ENCODE results near the gene TMEM121B. TPM values are rescaled to one million over a fixed set of nuclear protein-coding genes. Genes with fewer than 3 reads are reported as not detected.
"Not testable (repeated sequence)": the region's sequence is repeated elsewhere in the genome, so short reads cannot be mapped to it uniquely, and the experiment has no call there.

The TMEM121B gene
- total RNA-seq = 2.2 TPM
- long read RNA-seq, full-length matches to known transcripts = 3 of 3 reads
- long read RNA-seq, partial matches to known transcripts = 0 of 3 reads
- long read RNA-seq, other reads (novel, unspliced or antisense) = 0 of 3 reads

DNA sequence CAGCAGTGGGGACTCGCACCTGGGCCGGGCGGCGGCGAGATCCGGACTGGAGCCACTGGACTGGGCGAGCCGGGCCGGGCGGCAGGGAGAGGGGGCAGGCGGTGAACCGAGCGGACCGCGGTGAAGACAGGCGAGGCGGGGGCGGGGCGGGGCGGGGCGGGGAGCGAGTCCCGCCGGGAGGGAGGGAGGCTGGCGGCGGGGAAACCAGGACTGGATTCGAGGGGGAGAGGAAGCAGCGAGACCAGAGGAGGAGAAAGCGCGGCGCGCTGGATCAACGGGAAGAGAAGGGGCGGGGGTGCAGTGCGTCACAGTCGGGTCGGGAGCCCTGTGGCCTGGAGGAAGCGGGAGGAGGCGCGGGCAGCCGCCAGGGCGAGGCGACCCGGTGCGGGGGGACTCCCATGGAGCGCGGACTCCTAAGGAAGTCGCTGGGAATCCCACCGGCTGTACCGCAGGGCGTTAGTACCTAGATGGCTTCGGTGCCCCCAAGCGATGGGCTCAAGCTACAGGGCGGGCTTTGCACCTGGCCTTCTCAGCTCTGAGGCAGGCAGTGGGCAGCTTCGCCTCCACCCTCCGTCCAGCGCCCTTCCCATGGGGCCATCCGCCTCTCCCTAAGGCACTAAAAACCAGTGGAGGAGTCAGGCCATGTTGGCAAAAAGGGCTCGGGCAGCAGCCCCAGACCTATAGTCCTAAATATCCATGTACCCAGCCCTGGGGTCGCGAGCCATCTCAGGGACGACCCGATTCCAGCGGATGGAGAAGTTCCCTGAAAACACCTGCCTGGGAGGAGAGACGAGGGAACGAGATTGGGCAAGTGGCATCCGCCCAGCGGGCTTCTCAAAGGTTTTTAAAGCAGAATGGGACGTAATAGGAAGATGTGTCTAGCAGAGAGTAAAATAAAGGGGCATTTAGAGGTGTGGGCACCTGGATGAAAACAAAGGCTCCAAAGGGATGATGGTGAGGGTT is at the start of gene TMEM121B:
TMEM121B (minus strand) TSS at position 128 of the 963 bp plus-strand sequence. CDS start 233 bp downstream, outside the sequence.
- peak; percentile 79 for ATAC-seq
- peak; percentile 91 for DNase-seq (ENCODE audit: missing footprints)
- intact Hi-C loops (cut with DNase I) = loop anchor here (1.0 to 5.0 kb wide), 3 partner anchors 34 to 50 kb away; partner anchors contain the start of gene HDHD5

- peak; percentile 79 for DNase-seq (ENCODE audit: missing footprints)
- intact Hi-C loops (cut with DNase I) = loop anchor here (5.0 kb wide), 1 partner anchor 35 kb away; no protein-coding TSS in a partner anchor
- ATAC-seq = peak; percentile 48
These were observed 46.3 kb upstream of the TMEM121B start for GRCh38 chr22:17167486-17167885.

GRCh38 chr22:17164392-17165024 is 43.3 kb upstream of the TMEM121B start:
- DNase-seq (ENCODE audit: missing footprints) (no peak), ATAC-seq (no peak)
- intact Hi-C loops (cut with DNase I) = loop anchor here (5.0 kb wide), 1 partner anchor 32 kb away; no protein-coding TSS in a partner anchor

DNA sequence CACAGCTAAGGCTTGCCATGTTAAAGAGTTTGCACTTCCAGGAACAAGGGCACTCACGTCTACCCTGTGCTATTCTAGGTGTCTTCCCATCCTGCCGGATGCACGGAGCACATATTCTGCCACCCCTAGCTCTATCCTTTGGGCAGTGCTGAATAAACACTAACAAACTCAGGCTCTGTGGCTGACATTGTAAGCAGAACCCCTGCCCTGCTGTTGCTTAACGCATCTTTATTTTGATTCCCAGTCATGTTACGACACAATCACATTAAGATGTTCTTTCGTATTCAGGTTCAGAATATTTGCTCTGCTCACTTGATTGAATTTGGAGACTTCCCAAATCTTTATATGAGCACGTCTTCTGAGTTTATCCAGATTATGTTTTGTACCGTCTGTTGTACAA is 41.6 kb upstream of the TMEM121B start:
- no peak for ATAC-seq
- no peak for DNase-seq (ENCODE audit: missing footprints)
- intact Hi-C loops (cut with DNase I) = no loop called here

GRCh38 chr22:17161991-17162390 is 40.8 kb upstream of the TMEM121B start:
- no peak for DNase-seq (ENCODE audit: missing footprints)
- no peak for ATAC-seq
- intact Hi-C loops (cut with DNase I) = no loop called here

DNA sequence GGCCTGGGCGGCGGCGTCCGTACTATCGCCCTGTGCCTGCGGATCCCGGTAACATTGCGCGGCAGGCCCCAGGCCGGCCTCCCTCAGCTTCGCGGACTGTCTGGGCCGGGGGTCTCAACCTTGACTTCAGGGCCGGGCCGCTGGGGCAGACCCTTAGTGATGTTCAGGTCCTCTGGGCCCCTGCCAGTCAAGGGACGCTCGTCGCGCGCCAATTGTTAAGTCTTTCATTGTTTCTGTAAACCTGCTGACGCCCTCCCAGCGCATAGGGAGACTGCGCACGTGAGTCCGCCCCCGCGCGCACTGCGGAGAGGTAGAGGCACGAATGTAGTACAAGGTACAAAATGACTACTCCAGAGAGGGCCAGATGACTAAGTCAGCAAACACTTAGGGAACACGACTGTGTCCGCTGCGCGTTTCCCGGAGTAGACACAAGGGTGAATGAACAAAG is 38.4 kb upstream of the TMEM121B start:
- intact Hi-C loops (cut with DNase I) = loop anchor here (2.0 kb wide), 1 partner anchor 39 kb away; the partner anchor contains the start of gene TMEM121B
- DNase-seq (ENCODE audit: missing footprints) (peak; percentile 78), ATAC-seq (peak; percentile 12)

DNA sequence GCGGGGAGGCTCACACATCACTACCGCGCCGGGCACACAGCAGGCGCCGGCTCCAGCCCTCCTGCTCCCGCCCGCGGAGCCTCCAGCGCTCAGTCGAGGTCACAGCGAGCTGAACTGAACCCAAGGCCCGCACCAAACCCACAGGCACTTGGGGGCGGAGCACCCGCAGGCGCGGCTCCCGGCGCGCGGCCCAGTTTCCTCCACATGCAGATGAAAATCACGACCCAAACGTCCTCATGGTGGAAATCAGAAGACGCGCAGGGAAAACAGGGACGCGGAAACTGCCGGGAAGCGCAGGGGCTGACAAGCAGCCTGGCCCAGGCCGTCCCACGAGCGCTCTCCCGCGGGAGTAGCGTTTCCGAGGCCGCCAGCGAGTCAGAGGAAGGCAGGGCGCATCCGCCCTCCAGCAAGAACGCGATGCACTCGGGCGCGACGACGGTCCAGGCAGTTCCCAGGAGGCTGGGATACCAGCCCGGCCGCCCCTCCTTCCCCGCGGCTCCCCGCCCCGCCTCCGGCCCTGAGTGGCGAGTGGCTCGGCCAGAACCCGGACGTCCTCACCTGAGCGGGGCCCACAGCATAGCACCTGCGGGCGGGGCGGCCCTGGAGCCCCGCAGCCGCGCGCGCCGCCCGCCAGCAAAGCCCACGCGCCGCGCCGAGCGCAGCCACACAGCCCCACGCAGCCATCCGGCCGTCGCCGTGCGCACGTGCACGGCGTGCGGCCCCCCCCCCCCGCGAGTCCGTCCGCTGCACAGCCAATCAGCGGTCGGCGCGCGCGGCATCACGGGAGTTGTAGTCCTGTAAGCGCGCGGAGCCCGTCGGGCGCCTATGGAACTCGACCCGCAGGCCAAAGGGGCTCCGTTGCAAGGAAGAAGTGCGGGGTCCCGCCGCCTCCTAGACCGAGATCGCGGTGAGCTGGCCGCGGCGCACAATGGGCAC is 37.7 kb upstream of the TMEM121B start, which contains the start of gene HDHD5:
HDHD5 (minus strand) TSS at position 710 of the 936 bp plus-strand sequence; CDS start at position 684, 26 bp downstream.
- ATAC-seq = peak; percentile 91
- DNase-seq (ENCODE audit: missing footprints) = peak; percentile 98
- intact Hi-C loops (cut with DNase I) = loop anchor here (1.0 to 2.0 kb wide), 2 partner anchors 38 to 75 kb away; partner anchors contain the start of genes IL17RA and TMEM121B

GRCh38 chr22:17158176-17158567 is 37.0 kb upstream of the TMEM121B start:
- DNase-seq (ENCODE audit: missing footprints) (no peak), ATAC-seq (no peak)
- intact Hi-C loops (cut with DNase I) = loop anchor here (1.0 to 2.0 kb wide), 2 partner anchors 37 to 74 kb away; partner anchors contain the start of genes IL17RA and TMEM121B

GRCh38 chr22:17157714-17158113 is 36.6 kb upstream of the TMEM121B start:
- intact Hi-C loops (cut with DNase I) = loop anchor here (1.0 to 2.0 kb wide), 2 partner anchors 37 to 73 kb away; partner anchors contain the start of genes IL17RA and TMEM121B
- DNase-seq (ENCODE audit: missing footprints) (no peak), ATAC-seq (no peak)

DNA sequence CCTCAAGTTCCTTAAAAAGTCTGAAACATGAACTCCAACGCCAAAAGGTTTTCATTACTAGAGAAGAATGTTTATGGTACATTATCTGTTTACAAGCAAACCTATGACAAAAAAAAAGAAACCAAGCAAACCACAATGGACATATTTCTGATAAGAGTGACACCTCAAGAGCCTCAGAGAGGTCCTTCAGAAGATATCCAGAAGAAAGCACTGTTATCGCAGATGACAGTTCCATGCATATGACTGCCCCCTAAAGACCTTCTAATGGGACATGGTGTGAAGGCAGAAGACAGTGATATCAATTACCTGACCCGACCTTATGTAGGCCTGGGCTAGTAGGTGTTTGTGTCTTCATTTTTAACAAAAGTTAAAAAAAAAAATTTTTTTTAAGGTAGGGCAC is 34.8 kb upstream of the TMEM121B start:
- intact Hi-C loops (cut with DNase I) = no loop called here
- DNase-seq (ENCODE audit: missing footprints) (no peak), ATAC-seq (no peak)

- intact Hi-C loops (cut with DNase I) = no loop called here
- DNase-seq (ENCODE audit: missing footprints) = no peak
- no peak for ATAC-seq
These were observed 31.8 kb upstream of the TMEM121B start for GRCh38 chr22:17152971-17153370.

DNA sequence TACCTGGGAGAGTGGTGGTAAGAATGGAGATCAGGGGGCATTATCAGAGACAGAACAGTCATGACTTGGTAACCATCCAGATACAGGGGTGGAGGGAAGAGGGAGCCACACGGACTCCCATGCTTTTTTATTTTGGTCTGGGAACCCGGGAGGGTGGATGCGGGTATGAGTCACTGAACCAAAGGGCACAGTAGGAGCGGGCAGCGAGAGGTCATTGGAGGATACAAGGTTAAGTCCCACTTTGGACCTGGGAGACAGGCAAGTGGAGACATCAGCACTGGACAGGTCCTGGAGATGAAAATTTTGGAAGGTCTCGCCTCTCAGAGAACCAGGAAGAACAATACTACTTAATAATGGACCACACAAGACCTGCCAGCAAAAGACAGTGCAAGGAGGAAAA is 31.2 kb upstream of the TMEM121B start:
- intact Hi-C loops (cut with DNase I) = no loop called here
- DNase-seq (ENCODE audit: missing footprints) (no peak), ATAC-seq (no peak)

- intact Hi-C loops (cut with DNase I) = no loop called here
- ATAC-seq = no peak
- DNase-seq (ENCODE audit: missing footprints) = no peak
These were observed 28.1 kb upstream of the TMEM121B start for GRCh38 chr22:17149076-17149815.

DNA sequence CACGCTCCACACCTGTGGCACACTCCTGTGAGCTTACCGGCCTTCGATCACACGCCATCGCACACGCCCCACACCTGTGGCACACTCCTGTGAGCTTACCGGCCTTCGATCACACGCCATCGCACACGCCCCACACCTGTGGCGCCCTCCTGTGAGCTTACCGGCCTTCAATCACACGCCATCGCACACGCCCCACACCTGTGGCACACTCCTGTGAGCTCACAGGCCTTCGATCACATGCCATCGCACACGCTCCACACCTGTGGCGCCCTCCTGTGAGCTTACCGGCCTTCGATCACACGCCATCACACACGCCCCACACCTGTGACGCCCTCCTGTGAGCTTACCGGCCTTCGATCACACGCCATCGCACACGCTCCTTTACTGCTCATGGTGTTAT is 26.3 kb upstream of the TMEM121B start:
- ATAC-seq; DNase-seq (ENCODE audit: missing footprints); intact Hi-C loops (cut with DNase I): not testable (repeated sequence)

DNA sequence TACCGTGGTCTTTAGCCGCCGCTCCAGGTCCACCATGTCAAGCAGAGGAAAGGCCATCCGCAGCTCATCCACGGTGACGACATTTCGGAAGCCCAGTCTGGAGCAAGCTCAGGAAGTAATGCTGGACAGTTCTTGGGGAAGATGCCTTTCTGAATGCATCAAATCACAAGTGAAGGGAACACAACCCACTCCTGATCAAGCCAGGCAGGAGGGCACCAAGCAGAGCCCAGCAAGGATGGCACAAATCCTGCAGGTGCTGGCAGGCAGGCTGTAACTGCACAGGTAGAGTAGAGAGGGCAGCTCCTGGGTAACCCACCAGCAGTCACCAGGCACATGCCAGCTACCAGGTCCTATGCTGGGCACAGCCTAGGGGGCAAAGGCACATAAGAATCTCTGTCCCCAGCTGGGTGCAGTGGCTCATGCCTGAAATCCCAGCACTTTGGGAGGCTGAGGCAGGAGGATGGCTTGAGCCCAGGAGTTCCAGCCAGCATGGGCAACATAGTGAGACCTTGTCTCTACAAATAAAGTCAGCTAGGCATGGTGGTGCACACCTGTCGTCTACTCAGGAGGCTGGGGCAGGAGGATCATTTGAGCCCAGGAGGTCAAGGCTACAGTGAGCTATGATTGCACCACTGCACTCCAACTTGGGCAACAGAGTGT is 24.0 kb upstream of the TMEM121B start:
- ATAC-seq (no peak), DNase-seq (ENCODE audit: missing footprints) (no peak)
- intact Hi-C loops (cut with DNase I) = no loop called here

GRCh38 chr22:17143826-17144225 is 22.7 kb upstream of the TMEM121B start:
- ATAC-seq (no peak), DNase-seq (ENCODE audit: missing footprints) (no peak)
- intact Hi-C loops (cut with DNase I) = no loop called here

DNA sequence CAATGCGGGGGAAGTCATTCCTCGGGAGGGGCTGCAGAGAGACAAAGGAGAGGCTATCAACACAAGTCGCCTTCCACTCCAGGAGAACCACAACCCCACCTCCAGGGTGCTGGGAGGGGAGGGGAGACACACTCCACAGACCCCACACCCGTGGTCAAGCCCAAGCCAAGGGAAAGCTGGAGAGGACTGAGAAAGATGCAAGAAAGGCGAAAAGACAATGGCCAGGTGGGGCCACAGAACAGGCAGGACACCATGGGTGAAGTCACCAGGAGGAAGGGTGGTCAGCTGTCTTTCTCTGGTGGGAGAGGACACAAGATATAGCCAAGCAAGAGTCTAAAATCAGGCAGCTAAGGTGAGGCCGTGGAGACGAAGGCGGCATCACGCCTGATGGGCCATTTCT is 21.9 kb upstream of the TMEM121B start:
- no peak for DNase-seq (ENCODE audit: missing footprints)
- ATAC-seq = no peak
- intact Hi-C loops (cut with DNase I) = no loop called here

All from Right ventricle myocardium inferior (tissue), 1 donor.